A549 (cell line): Measurements from ENCODE around the gene DRD2.

ENCODE experiments used
- CEBPB ChIP-seq, 2 experiments: fragments of >200 bp in 1 of 2; sonication (Bioruptor Twin) in 1 of 2; formaldehyde crosslinking in 1 of 2; IDR thresholded peaks; 2 replicates each; pipeline ENCODE4 v1.6.1; 2012 to 2016
- CTCF ChIP-seq: fragments of >200 bp; sonication (Bioruptor Twin); formaldehyde crosslinking; IDR thresholded peaks from 3 replicates; pipeline ENCODE4 v1.5.1; 2016
- EHMT2 ChIP-seq: fragments of 200-600 bp; sonication (generic); IDR thresholded peaks from 2 replicates; pipeline ENCODE4 v1.6.1; 2016; ENCODE audit warnings: antibody characterized with exemption, low read depth, mild to moderate bottlenecking, moderate library complexity
- FOSL2 ChIP-seq, 2 experiments: fragments of 450-650 bp in 1 of 2; fragments of >200 bp in 1 of 2; sonication (Bioruptor Twin) in 1 of 2; formaldehyde crosslinking; IDR thresholded peaks; 2 replicates each; pipeline versions ENCODE4 v1.5.0 to v1.6.1; 2016 to 2020; ENCODE audit warnings: mild to moderate bottlenecking in 1 of 2, moderate library complexity in 1 of 2
- JUNB ChIP-seq: fragments of >200 bp; sonication (Bioruptor Twin); formaldehyde crosslinking; IDR thresholded peaks from 2 replicates; pipeline ENCODE4 v1.6.1; 2016
- POLR2A ChIP-seq: IDR thresholded peaks from 2 replicates; pipeline ENCODE4 v1.6.1; 2012; ENCODE audit warnings: mild to moderate bottlenecking, low read length

GRCh38 chr11:113394919-113395318 is 80.3 kb downstream of the DRD2 start:
- no peak for TF ChIP-seq CTCF
- no peak for TF ChIP-seq JUNB
- TF ChIP-seq POLR2A = no peak
- no peak for TF ChIP-seq EHMT2
- no peak for TF ChIP-seq FOSL2 (IDR thresholded peaks at IDR 0.05)
- TF ChIP-seq FOSL2 (CRISPR knock-in tag; IDR thresholded peaks at IDR 0.05) = no peak
- no peak for TF ChIP-seq CEBPB (IDR thresholded peaks at IDR 0.05)
